Ectodermal cell (in vitro differentiated cells): ENCODE results near the gene CCBE1.

Experiments
- H3K27ac ChIP-seq: 2 replicates; pipeline ENCODE4 v1.7.0; 2013; ENCODE audit warnings: mild to moderate bottlenecking, low read depth, low read length; ENCODE audit not compliant: insufficient read depth, poor library complexity, severe bottlenecking
- H3K27me3 ChIP-seq: 2 replicates; pipeline ENCODE4 v1.7.0; 2013; ENCODE audit warnings: mild to moderate bottlenecking, low read length; ENCODE audit not compliant: insufficient read depth, control insufficient read depth, poor library complexity, severe bottlenecking
- H3K36me3 ChIP-seq: one replicate; pipeline ENCODE4 v1.7.0; 2013; ENCODE audit warnings: low read length; ENCODE audit not compliant: control insufficient read depth, insufficient read depth
- H3K4me1 ChIP-seq: one replicate; pipeline ENCODE4 v1.7.0; 2013; ENCODE audit warnings: low read length; ENCODE audit not compliant: control insufficient read depth, insufficient read depth
- H3K4me3 ChIP-seq: 2 replicates; pipeline ENCODE4 v1.7.0; 2013; ENCODE audit warnings: low read depth, low read length, control low read depth; ENCODE audit not compliant: insufficient read depth
- H3K9me3 ChIP-seq: 2 replicates; pipeline ENCODE4 v1.7.0; 2013; ENCODE audit warnings: mild to moderate bottlenecking, low read length, moderate library complexity; ENCODE audit not compliant: control insufficient read depth
- WGBS, 2 experiments: methylation state at CpG; one replicate each; pipeline ENCODE4 v1.1.7; 2013; ENCODE audit warnings: missing lambda C conversion rate in 2 of 2; 5-methylcytosine and 5-hydroxymethylcytosine counted together

The CCBE1 gene

GRCh38 chr18:59646963-59647307 lies 50.3 kb downstream of the CCBE1 start:
- no peaks in the 10 kb centered on the region for H3K36me3 ChIP-seq
- 80 to 81% methylated on average over 1 of the region's 2 CpGs for whole genome bisulfite sequencing, 2 experiments
- no peaks in the 10 kb centered on the region for H3K27me3 ChIP-seq
- no peak overlapping the region for H3K4me3 ChIP-seq
- H3K9me3 ChIP-seq = no peaks in the 10 kb centered on the region
- peaks cover 9% of the 10 kb centered on the region for H3K4me1 ChIP-seq
- H3K27ac ChIP-seq = no peak overlapping the region

- Histone ChIP-seq H3K27ac (no peak overlapping the region), H3K27me3 (no peaks in the 10 kb centered on the region), H3K9me3 (no peaks in the 10 kb centered on the region), H3K4me3 (no peak overlapping the region), H3K36me3 (no peaks in the 10 kb centered on the region), H3K4me1 (peaks cover 9% of the 10 kb centered on the region)
- 92 to 94% methylated on average over 11 of the region's 11 CpGs for WGBS, 2 experiments
Measured at GRCh38 chr18:59646228-59646962, 50.8 kb downstream of the CCBE1 start.

- Histone ChIP-seq H3K36me3 (no peaks in the 10 kb centered on the region), H3K4me3 (no peak overlapping the region), H3K4me1 (peaks cover 9% of the 10 kb centered on the region)
Measured at GRCh38 chr18:59643740-59644139, 53.5 kb downstream of the CCBE1 start.

GRCh38 chr18:59640721-59641120 lies 56.5 kb downstream of the CCBE1 start:
- WGBS, 2 experiments = 92 to 97% methylated on average over 3 of the region's 3 CpGs
- Histone ChIP-seq H3K36me3 (no peaks in the 10 kb centered on the region), H3K4me1 (peaks cover 9% of the 10 kb centered on the region), H3K27me3 (no peaks in the 10 kb centered on the region), H3K4me3 (no peak overlapping the region), H3K9me3 (no peaks in the 10 kb centered on the region), H3K27ac (no peak overlapping the region)

More at GRCh38 chr18:59643740-59644139, 53.5 kb downstream of the CCBE1 start:
- H3K9me3 ChIP-seq = no peaks in the 10 kb centered on the region
- H3K27me3 ChIP-seq = no peaks in the 10 kb centered on the region
- no peak overlapping the region for H3K27ac ChIP-seq
- 86 to 92% methylated on average over 6 of the region's 6 CpGs for WGBS, 2 experiments

GRCh38 chr18:59639821-59640220 lies 57.4 kb downstream of the CCBE1 start:
- Histone ChIP-seq H3K9me3 (no peaks in the 10 kb centered on the region), H3K36me3 (no peaks in the 10 kb centered on the region), H3K4me1 (peaks cover 12% of the 10 kb centered on the region), H3K4me3 (no peak overlapping the region), H3K27me3 (no peaks in the 10 kb centered on the region), H3K27ac (no peak overlapping the region)
- 54 to 56% methylated on average over 5 of the region's 5 CpGs for WGBS, 2 experiments

GRCh38 chr18:59639136-59639535 lies 58.1 kb downstream of the CCBE1 start:
- 89 to 96% methylated on average over 2 of the region's 2 CpGs for WGBS, 2 experiments
- Histone ChIP-seq H3K4me3 (no peak overlapping the region), H3K27ac (no peak overlapping the region), H3K36me3 (no peaks in the 10 kb centered on the region), H3K4me1 (peaks cover 18% of the 10 kb centered on the region), H3K9me3 (no peaks in the 10 kb centered on the region), H3K27me3 (no peaks in the 10 kb centered on the region)

- Histone ChIP-seq H3K9me3 (no peaks in the 10 kb centered on the region), H3K27ac (no peak overlapping the region), H3K4me1 (peaks cover 20% of the 10 kb centered on the region), H3K4me3 (no peak overlapping the region), H3K36me3 (no peaks in the 10 kb centered on the region), H3K27me3 (no peaks in the 10 kb centered on the region)
- 36 to 41% methylated on average over 4 of the region's 4 CpGs for WGBS, 2 experiments
Measured at GRCh38 chr18:59633961-59634485, 63.2 kb downstream of the CCBE1 start.

- Histone ChIP-seq H3K4me1 (peaks cover 20% of the 10 kb centered on the region), H3K27me3 (no peaks in the 10 kb centered on the region), H3K9me3 (no peaks in the 10 kb centered on the region), H3K27ac (no peak overlapping the region), H3K4me3 (no peak overlapping the region), H3K36me3 (no peaks in the 10 kb centered on the region)
- 78 to 85% methylated on average over 6 to 7 of the region's 7 CpGs for WGBS, 2 experiments
Measured at GRCh38 chr18:59633317-59633716, 63.9 kb downstream of the CCBE1 start.

- Histone ChIP-seq H3K4me3 (no peak overlapping the region), H3K9me3 (no peaks in the 10 kb centered on the region), H3K27ac (no peak overlapping the region), H3K27me3 (no peaks in the 10 kb centered on the region), H3K36me3 (no peaks in the 10 kb centered on the region), H3K4me1 (peaks cover 20% of the 10 kb centered on the region)
- 65 to 100% methylated on average over 1 of the region's 1 CpG for WGBS, 2 experiments
Measured at GRCh38 chr18:59631583-59632181, 65.5 kb downstream of the CCBE1 start.

GRCh38 chr18:59629894-59630293 lies 67.3 kb downstream of the CCBE1 start:
- Histone ChIP-seq H3K4me1 (peaks cover 17% of the 10 kb centered on the region), H3K36me3 (no peaks in the 10 kb centered on the region), H3K4me3 (no peak overlapping the region), H3K9me3 (no peaks in the 10 kb centered on the region), H3K27ac (no peak overlapping the region), H3K27me3 (no peaks in the 10 kb centered on the region)
- 92 to 94% methylated on average over 6 of the region's 6 CpGs for WGBS, 2 experiments
